Right forelimb (tissue), 1 donor: ENCODE results near the gene WDR93.
"Not testable (repeated sequence)": the region's sequence is repeated elsewhere in the genome, so short reads cannot be mapped to it uniquely, and the experiment has no call there.

Source experiments
- DNase-seq: peaks from one replicate; pipeline ENCODE4 v3.0.0-alpha.2; 2018

Gene WDR93

DNA sequence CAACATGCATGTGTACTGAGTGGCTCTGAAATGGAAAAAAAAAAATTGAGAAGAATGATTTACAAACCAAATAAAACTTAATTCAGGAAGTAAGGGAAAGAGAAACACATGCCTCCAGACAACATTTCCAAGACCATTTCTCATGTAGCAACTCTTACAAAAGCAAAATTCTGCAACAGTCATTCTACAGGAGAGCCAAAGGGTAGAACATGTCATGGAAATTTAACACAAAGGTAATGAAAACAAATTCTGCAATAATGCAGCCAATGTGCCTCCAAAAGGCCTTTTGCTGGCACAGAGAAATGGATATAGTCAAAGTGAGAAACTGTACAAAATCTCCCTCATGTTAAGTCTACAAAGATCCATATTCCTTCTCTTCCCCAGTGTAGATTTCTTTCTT lies 4.1 kb upstream of the WDR93 start:
- DNase-seq, result no peak

GRCh38 chr15:89689930-89690275 lies 708 bp upstream of the WDR93 start:
- DNase-seq, result not testable (repeated sequence)

GRCh38 chr15:89693091-89693490 lies 2.5 kb downstream of the WDR93 start:
- DNase-seq, result no peak

DNA sequence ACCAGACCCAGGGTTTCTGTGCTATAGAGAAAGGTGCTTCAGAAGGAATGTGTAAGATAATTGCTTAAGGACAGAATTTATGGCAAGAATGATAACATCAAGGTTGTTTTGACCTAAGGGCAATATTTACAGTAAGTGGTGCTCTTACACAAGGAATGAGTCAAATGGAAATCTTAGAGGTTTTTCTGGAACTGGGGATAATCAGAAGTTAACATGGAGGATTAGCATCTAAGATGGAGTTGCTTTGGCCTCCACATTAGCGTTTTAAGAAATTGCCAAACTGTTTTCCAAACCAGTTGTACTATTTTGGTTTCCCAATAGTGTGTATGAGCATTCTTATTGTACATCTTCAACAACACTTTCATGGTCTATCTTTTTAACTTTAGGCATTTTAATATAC lies 3.1 kb downstream of the WDR93 start:
- no peak for DNase-seq

GRCh38 chr15:89695198-89695597 lies 4.6 kb downstream of the WDR93 start:
- no peak for DNase-seq

GRCh38 chr15:89704411-89704810 lies 13.8 kb downstream of the WDR93 start:
- no peak for DNase-seq

GRCh38 chr15:89707577-89707976 lies 17.0 kb downstream of the WDR93 start:
- DNase-seq, result no peak

- no peak for DNase-seq
These were observed 24.2 kb downstream of the WDR93 start for GRCh38 chr15:89714775-89715174.

- DNase-seq, result no peak
These were observed 32.4 kb downstream of the WDR93 start for GRCh38 chr15:89723031-89723430.

DNA sequence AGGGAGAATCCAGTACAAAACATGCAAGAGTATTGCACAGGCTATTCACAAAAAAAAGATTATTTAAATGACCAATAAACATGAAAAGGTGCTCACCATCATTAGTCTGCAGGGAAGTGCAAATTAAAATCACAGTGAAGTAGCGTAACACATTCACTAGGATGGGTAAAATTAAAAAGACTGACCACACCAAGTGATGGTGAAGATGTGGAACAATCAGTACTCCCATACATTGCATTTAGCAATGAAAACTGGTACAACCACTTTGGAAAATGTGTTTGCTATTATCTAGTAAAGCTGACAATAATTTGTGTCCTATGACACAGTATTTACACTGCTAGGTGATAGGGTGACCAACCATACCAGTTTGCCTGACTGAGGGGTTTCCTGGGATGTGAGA lies 34.0 kb downstream of the WDR93 start:
- no peak for DNase-seq

DNA sequence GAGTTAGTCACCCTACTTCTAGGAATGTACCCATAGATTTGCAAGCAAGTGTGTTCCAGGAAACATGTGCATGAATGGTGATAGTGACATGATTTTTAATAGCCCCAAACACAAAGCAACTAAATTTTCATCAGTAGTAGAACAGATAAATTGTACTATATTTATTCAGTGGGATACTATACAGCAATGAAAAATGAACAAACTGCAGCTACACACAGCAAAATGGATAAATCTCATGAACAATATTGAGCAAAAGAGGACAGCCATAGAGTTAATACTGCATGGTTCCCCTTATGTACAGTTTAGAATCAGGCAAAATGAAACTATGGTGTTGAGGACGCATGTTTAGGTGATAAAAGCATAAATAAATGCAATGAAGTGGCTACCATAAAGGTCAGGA lies 34.5 kb downstream of the WDR93 start:
- no peak for DNase-seq

DNA sequence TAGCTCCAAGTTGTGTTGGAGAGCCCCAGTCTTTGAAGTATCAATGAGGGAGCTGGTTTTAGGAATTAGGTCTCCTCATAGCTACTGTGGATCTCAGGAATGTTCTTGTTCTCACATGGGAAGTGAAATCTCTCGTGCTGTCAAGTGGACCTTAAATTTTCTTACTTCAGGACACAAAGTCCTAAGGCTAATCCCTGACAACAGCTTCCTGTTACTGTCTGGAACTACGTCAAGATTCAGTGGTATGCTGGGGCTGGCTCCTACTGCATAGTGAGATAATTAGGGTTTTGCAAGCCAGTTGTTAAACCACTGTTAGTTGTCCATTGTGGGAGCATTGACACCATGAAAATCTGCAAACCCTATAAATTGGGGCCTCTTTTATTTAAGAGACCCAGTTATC lies 37.6 kb downstream of the WDR93 start:
- DNase-seq, result no peak

DNA sequence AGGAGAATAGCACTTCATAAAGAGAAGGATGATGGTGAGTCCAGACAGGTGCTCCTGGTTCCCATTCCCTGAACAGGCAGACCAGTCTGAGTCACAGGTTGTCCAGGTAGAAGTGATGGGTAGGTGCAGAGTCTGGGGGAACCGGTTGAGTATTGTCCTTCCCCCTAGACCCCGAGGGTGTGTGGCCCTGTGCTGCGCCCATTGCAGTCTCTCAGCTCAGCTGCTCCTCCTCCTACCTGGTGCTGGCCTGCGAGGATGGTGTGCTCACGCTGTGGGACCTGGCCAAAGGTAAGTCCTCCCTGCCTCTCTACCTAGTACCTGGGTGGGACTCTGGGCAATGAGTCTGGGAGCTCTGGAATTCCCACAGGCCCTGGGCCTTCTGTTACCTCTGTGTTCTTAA lies 40.7 kb downstream of the WDR93 start:
- DNase-seq, result no peak

- no peak for DNase-seq
These were observed 42.0 kb downstream of the WDR93 start for GRCh38 chr15:89732451-89733172.

DNA sequence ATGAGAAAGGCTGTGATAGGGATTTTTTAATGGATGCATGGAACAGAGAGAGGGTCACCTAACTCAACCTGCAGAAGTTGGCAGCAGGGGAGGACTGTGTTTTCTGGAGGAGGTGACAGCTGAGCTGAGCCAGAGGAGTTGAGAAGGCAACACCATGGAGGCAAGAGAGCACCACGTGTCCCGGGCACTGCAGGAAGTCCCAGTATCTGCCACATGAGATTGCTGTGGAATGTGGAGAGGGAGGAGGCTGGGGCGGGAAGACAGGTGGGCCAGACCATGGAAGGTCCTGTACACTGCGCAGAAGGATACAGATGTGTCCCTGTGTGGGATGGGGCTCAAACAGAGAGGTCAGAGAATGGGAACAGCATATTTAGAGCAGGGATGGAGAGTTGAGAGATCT lies 45.2 kb downstream of the WDR93 start:
- DNase-seq, result no peak

DNA sequence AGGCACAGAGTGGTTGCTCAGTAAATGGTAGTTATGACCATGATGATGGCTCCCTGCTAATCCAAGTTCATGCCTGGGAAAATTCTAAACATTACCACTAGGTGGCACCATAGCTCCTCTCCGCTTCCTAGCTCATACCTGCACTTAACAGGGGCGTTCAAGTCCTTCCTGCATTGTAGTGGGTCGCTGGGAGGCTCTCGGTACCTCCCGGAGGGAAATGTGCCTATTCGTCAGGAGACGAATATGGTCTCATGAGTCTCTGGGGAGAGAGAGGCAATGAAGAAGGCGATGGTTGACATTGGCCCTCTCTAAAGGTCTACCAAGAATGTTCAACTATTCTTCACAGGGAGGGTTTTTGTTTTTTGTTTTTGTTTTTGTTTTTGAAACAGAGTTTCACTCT lies 49.5 kb downstream of the WDR93 start:
- DNase-seq, result peak; percentile 70

DNA sequence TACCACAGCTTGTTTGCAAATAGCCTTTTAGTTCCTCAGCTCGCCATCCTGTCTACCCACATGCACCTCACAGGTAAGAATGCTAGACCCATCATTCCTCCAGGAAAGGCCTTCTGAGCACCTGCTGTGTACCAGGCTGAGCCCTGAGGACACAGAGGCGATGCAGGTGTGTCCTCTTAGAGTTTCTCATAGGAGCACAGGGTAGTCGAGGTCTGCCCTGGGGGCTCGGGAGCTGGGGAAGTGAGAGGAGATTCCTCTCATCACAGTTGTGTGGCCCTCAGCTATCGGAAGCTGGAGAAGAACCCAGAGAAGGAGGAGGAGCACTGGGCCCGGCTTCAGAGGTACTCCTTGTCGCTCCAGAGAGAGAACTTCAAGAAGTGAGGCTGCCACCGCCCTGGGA lies 52.4 kb downstream of the WDR93 start:
- no peak for DNase-seq

DNA sequence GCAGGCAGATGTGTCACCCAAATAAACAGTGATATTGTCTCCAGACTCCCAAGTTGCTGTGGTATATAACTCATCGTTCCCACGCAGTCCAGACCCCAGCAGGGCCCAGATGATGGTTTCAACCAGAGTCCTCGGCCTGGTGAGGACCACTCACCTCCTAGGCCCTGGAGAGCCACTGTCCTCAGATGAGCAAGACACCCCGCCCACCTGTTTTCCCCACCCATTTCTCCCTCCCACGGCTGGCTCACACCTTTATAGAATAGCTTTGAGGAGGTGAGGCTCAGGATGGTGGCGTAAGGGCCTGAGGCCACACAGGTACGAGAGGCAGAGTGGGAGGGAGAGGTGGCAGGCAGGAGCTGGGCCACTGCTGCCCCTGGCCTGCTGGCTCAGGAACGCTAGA lies 53.0 kb downstream of the WDR93 start:
- DNase-seq, result no peak

DNA sequence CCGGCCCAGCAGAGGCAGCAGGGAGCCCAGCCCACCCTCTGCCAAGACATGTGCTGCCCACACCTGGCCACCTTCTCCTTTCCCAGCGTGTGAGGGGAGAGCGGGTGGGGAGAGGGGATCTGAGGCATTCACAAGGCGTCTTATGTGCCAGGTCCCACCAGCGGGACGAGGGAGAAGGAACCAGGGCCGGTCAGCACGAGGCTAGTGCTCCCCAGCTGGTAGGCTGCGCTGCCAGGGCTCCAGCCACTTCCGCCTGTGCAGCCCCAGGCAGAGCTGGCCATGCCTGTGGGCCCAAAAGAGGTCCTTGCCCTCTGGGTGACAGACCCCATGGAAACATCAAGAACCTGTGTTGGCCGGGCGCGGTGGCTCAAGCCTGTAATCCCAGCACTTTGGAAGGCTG lies 54.5 kb downstream of the WDR93 start:
- no peak for DNase-seq

GRCh38 chr15:89745768-89746167 lies 55.2 kb downstream of the WDR93 start:
- DNase-seq, result no peak

DNA sequence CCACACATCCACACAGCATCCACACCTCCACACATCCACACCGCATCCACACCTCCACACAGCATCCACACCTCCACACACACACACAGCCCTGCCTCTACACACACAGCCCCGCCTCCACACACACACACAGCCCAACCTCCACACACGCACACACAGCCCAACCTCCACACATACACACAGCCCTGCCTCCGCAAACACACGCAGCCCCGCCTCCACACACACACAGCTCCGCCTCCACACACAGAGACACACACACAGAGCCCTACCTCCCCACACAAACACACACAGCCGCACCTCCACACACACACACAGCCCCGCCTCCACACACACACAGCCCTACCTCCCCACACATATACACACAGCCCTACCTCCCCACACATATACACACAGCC lies 55.8 kb downstream of the WDR93 start:
- DNase-seq, result no peak

- no peak for DNase-seq
These were observed 57.4 kb downstream of the WDR93 start for GRCh38 chr15:89747708-89748682.

DNA sequence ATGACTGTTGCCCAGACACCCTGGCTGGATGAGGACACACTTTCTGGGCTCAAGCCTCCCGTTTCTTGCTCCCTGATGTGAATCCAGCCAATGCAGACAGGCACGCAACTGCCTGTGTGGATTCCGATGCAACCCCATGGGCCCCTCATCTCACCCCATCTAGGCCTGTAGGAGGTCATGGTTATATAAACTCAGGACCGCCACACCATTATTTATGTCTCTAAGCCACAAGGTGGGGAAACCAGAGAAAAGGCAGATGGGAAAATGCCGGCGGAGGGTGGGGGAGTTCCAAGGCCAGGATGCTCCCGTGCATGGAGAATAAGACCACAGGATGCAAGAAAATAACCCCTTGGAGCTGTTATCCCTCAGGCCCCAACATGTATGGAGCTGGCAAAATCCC lies 58.4 kb downstream of the WDR93 start:
- DNase-seq, result no peak

- DNase-seq, result no peak
These were observed 58.9 kb downstream of the WDR93 start for GRCh38 chr15:89749526-89749925.
